CD8-positive, alpha-beta memory T cell (primary cell): ENCODE measurements around the gene RELCH. TPM values are rescaled to one million over a fixed set of nuclear protein-coding genes. Genes with fewer than 3 reads are reported as not detected.

ENCODE experiments used
- CTCF ChIA-PET: fragments of 350-600 bp; sonication (Branson Sonifier 250); formaldehyde crosslinking; loops from one replicate; lab custom pipeline; 2021; ENCODE audit warnings: antibody characterized with exemption; lab: Charles Lee
- POLR2A ChIA-PET: fragments of 350-600 bp; sonication (Branson Sonifier 250); formaldehyde crosslinking; loops from one replicate; lab custom pipeline; 2021; ENCODE audit warnings: antibody characterized with exemption; lab: Charles Lee
- DNase-seq, 5 donors: peaks; one replicate each; pipeline versions ENCODE4 v3.0.0 to v3.0.0-alpha.2; 2020 to 2022; ENCODE audit warnings: mixed read lengths in 1 of 5
- H3K27ac ChIP-seq: one replicate; pipeline ENCODE4 v1.7.0; 2013; ENCODE audit warnings: low read depth, mild to moderate bottlenecking, low read length, moderate library complexity
- H3K27me3 ChIP-seq: 2 replicates; pipeline ENCODE4 v1.7.0; 2013; ENCODE audit warnings: low read length, mild to moderate bottlenecking; ENCODE audit not compliant: insufficient read depth, poor library complexity, severe bottlenecking
- H3K36me3 ChIP-seq: 2 replicates; pipeline ENCODE4 v1.7.0; 2013; ENCODE audit warnings: mild to moderate bottlenecking, low read length, moderate library complexity; ENCODE audit not compliant: insufficient read depth
- H3K4me1 ChIP-seq: 2 replicates; pipeline ENCODE4 v1.7.0; 2013; ENCODE audit warnings: mild to moderate bottlenecking, low read length, moderate library complexity; ENCODE audit not compliant: insufficient read depth
- H3K4me3 ChIP-seq: 2 replicates; pipeline ENCODE4 v1.7.0; 2013; ENCODE audit warnings: mild to moderate bottlenecking, low read length
- H3K9me3 ChIP-seq: 2 replicates; pipeline ENCODE4 v1.7.0; 2013; ENCODE audit warnings: mild to moderate bottlenecking, low read length
- H3K27ac Mint-ChIP-seq, 8 donors: one replicate each; pipeline ENCODE4 v1.8.0; 2020 to 2021; ENCODE audit warnings: mixed read lengths in 8 of 8, mild to moderate bottlenecking in 6 of 8, inconsistent platforms in 3 of 8, moderate library complexity in 3 of 8
- H3K27me3 Mint-ChIP-seq, 2 donors: one replicate each; pipeline ENCODE4 v1.8.0; 2020 to 2021; ENCODE audit warnings: mixed read lengths in 2 of 2, mild to moderate bottlenecking in 1 of 2, moderate library complexity in 1 of 2
- H3K36me3 Mint-ChIP-seq, 3 donors: one replicate each; pipeline ENCODE4 v1.8.0; 2020 to 2021; ENCODE audit warnings: mixed read lengths in 3 of 3, inconsistent platforms in 1 of 3, mild to moderate bottlenecking in 1 of 3
- H3K4me1 Mint-ChIP-seq, 3 donors: one replicate each; pipeline ENCODE4 v1.8.0; 2020 to 2021; ENCODE audit warnings: mixed read lengths in 3 of 3, inconsistent platforms in 1 of 3, mild to moderate bottlenecking in 1 of 3
- H3K4me3 Mint-ChIP-seq, 7 donors: one replicate each; pipeline ENCODE4 v1.8.0; 2020 to 2021; ENCODE audit warnings: mixed read lengths in 7 of 7, mild to moderate bottlenecking in 6 of 7, moderate library complexity in 4 of 7, inconsistent platforms in 2 of 7
- H3K9me3 Mint-ChIP-seq, 5 donors: one replicate each; pipeline ENCODE4 v1.8.0; 2020 to 2022; ENCODE audit warnings: mixed read lengths in 5 of 5, mild to moderate bottlenecking in 3 of 5, moderate library complexity in 2 of 5, inconsistent platforms in 1 of 5
- polyA plus RNA-seq: library from polyadenylated mRNA; unstranded; fragments of 300-500 nt; fragmentation: Illumina TruSeq; gene quantifications from one replicate; pipeline ENCODE4 v1.2.3, GENCODE V29; 2021
- total RNA-seq, 2 experiments: library from RNA; stranded (reverse); gene quantifications; one replicate each; pipeline ENCODE4 v1.2.3, GENCODE V29; 2021

Gene RELCH
- total and polyA plus RNA-seq, 3 experiments from 2014 or later = 7.4 to 19.6 (median 19.6) TPM

- Histone ChIP-seq H3K27ac (no peak overlapping the region), H3K9me3 (no peaks in the 10 kb centered on the region), H3K4me1 (peaks cover 6% of the 10 kb centered on the region), H3K36me3 (no peaks in the 10 kb centered on the region), H3K27me3 (no peaks in the 10 kb centered on the region), H3K4me3 (no peak overlapping the region)
- ChIA-PET CTCF (no interaction called here), POLR2A (no interaction called here)
- Mint-ChIP-seq H3K36me3 (peaks cover 6 to 10% (median 7%) of the 10 kb centered on the region in 3 donors), H3K9me3 (no peaks in the 10 kb centered on the region), H3K27ac (no peak overlapping the region), H3K27me3 (peaks cover 0 to 1% of the 10 kb centered on the region in 2 donors), H3K4me3 (no peak overlapping the region), H3K4me1 (peaks cover 49 to 82% (median 79%) of the 10 kb centered on the region in 3 donors)
- no peak for DNase-seq
These were observed 19.5 kb downstream of the RELCH start for GRCh38 chr18:62206593-62206992.

DNA sequence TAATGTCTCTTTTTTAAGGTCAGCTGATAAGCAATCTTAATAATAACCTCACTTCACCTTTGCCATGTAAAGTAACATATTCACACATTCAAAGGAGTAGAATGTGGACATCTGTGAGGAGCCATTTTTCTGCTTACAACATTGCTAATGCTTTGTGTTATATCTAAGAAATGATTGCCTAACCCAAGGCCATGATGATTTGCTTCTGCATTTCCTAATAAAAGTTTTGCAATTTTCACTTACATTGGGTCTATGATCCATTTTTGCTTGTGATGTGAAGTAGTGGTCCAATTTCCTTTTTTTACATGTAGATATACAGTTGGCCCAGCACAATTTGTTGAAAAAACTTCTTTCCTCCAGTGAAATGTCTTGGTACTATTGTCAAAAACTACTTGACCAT is 22.0 kb downstream of the RELCH start:
- H3K36me3 ChIP-seq = peaks cover 5% of the 10 kb centered on the region
- Mint-ChIP-seq H3K9me3 (no peaks in the 10 kb centered on the region), H3K27ac (no peak overlapping the region), H3K27me3 (peaks cover 0 to 1% of the 10 kb centered on the region in 2 donors), H3K36me3 (peaks cover 6 to 25% (median 13%) of the 10 kb centered on the region in 3 donors), H3K4me3 (no peak overlapping the region), H3K4me1 (peaks cover 45 to 84% (median 74%) of the 10 kb centered on the region in 3 donors)
- no peak overlapping the region for H3K27ac ChIP-seq
- H3K9me3 ChIP-seq = no peaks in the 10 kb centered on the region
- peaks cover 6% of the 10 kb centered on the region for H3K4me1 ChIP-seq
- ChIA-PET CTCF (no interaction called here), POLR2A (no interaction called here)
- H3K27me3 ChIP-seq = no peaks in the 10 kb centered on the region
- DNase-seq = no peak
- no peak overlapping the region for H3K4me3 ChIP-seq

DNA sequence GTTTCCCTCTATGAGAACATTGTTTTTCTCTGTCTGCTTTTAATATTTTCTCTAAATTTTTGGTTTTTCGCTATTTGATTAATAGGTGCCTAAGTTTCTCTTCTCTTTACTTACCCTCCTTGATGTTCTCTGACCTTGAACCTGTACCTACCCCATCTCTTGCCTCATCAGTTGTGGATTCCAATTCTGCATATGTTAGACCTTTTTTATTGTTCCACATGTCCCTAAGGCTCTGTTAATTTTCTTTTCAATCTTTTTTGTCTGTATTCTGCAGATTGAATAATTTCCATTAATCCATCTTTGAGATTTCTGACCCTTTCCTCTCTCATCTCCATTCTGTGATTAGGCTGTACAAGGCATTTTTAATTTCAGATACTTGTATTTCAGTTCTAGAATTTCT is 23.1 kb downstream of the RELCH start:
- H3K4me1 ChIP-seq = peaks cover 6% of the 10 kb centered on the region
- H3K9me3 Mint-ChIP-seq = no peaks in the 10 kb centered on the region
- no peak overlapping the region for H3K4me3 ChIP-seq
- H3K36me3 ChIP-seq = peaks cover 14% of the 10 kb centered on the region
- peak overlapping the region in 2 of 8 donors; percentile 43 to 64 for H3K27ac Mint-ChIP-seq
- H3K4me1 Mint-ChIP-seq = peaks cover 44 to 84% (median 70%) of the 10 kb centered on the region in 3 donors
- peaks cover 0 to 1% of the 10 kb centered on the region in 2 donors for H3K27me3 Mint-ChIP-seq
- peaks cover 6 to 33% (median 13%) of the 10 kb centered on the region in 3 donors for H3K36me3 Mint-ChIP-seq
- CTCF ChIA-PET = no interaction called here
- H3K27ac ChIP-seq = no peak overlapping the region
- POLR2A ChIA-PET = no interaction called here
- no peaks in the 10 kb centered on the region for H3K9me3 ChIP-seq
- no peaks in the 10 kb centered on the region for H3K27me3 ChIP-seq
- no peak for DNase-seq
- peak overlapping the region in 2 of 7 donors; percentile 2 to 28 for H3K4me3 Mint-ChIP-seq

DNA sequence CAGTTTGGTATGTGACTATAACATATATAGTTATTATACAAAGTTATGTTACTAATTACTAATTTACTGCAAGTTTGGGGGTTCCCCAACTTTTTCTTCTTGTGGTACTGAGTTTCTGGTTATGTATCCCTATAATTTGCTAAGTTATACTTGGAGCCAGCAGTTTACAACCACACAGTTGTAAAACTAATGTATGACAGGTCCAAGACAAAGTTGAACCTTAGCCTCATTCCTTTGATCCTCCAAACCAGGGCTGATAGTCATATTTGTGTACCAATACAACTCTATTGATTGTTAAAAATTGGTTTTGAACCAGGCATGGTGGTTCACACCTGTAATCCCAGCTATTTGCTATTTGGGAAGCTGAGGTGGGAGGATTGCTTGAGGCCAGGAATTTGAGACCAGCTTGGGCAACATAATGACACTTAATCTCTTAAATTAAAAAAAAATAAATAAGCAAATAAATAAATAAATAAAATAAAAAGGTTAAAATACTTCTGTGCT is 24.3 kb downstream of the RELCH start:
- Mint-ChIP-seq H3K4me1 (peaks cover 43 to 77% (median 68%) of the 10 kb centered on the region in 3 donors), H3K36me3 (peaks cover 6 to 39% (median 13%) of the 10 kb centered on the region in 3 donors), H3K27me3 (peaks cover 0 to 1% of the 10 kb centered on the region in 2 donors), H3K9me3 (no peaks in the 10 kb centered on the region), H3K4me3 (no peak overlapping the region), H3K27ac (no peak overlapping the region)
- no peaks in the 10 kb centered on the region for H3K27me3 ChIP-seq
- no peak overlapping the region for H3K27ac ChIP-seq
- DNase-seq = no peak
- H3K9me3 ChIP-seq = no peaks in the 10 kb centered on the region
- peaks cover 14% of the 10 kb centered on the region for H3K36me3 ChIP-seq
- H3K4me3 ChIP-seq = no peak overlapping the region
- ChIA-PET POLR2A (interaction anchor here (0.7 kb wide), 1 partner anchor 39 kb away, joined by 3 read pairs; no protein-coding TSS in a partner anchor), CTCF (no interaction called here)
- peaks cover 6% of the 10 kb centered on the region for H3K4me1 ChIP-seq

DNA sequence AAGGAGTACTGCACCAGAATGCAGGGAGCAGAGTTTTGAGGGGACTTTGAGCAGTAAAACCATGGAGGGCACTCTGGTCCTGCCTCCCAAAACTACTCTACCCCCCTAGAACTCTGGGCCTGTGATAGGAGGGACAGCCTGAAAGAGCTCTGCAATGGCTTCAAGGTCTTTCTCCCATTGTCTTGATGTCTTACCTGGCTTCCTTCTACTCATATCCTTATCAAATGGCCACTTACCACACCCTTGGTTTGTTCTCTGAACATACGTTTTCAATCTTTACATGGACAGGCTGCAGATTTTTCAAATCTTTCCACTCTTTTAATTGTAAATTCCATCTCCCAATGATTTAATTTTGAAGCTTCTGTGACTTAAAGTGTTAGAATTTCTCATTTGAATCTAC is 27.7 kb downstream of the RELCH start:
- Histone ChIP-seq H3K27ac (no peak overlapping the region), H3K9me3 (no peaks in the 10 kb centered on the region), H3K4me1 (peaks cover 4% of the 10 kb centered on the region), H3K4me3 (no peak overlapping the region), H3K36me3 (peaks cover 14% of the 10 kb centered on the region), H3K27me3 (no peaks in the 10 kb centered on the region)
- Mint-ChIP-seq H3K36me3 (peaks cover 6 to 41% (median 15%) of the 10 kb centered on the region in 3 donors), H3K9me3 (no peaks in the 10 kb centered on the region), H3K27me3 (no peaks in the 10 kb centered on the region), H3K4me3 (no peak overlapping the region), H3K27ac (peak overlapping the region in 1 of 8 donors; percentile 57), H3K4me1 (peaks cover 34 to 64% (median 58%) of the 10 kb centered on the region in 3 donors)
- DNase-seq = no peak
- ChIA-PET POLR2A (no interaction called here), CTCF (interaction anchor here (1.2 kb wide), 1 partner anchor 27 kb away, joined by 4 read pairs; no protein-coding TSS in a partner anchor)

GRCh38 chr18:62224229-62224628 is 37.2 kb downstream of the RELCH start:
- Histone ChIP-seq H3K9me3 (no peaks in the 10 kb centered on the region), H3K36me3 (peaks cover 33% of the 10 kb centered on the region), H3K27ac (no peak overlapping the region), H3K27me3 (no peaks in the 10 kb centered on the region), H3K4me3 (no peak overlapping the region), H3K4me1 (no peaks in the 10 kb centered on the region)
- POLR2A ChIA-PET = no interaction called here
- no peak overlapping the region for H3K27ac Mint-ChIP-seq
- H3K36me3 Mint-ChIP-seq = peaks cover 24 to 58% (median 26%) of the 10 kb centered on the region in 3 donors
- peaks cover 6 to 21% (median 10%) of the 10 kb centered on the region in 3 donors for H3K4me1 Mint-ChIP-seq
- H3K27me3 Mint-ChIP-seq = no peaks in the 10 kb centered on the region
- peaks cover 0 to 6% (median 0%) of the 10 kb centered on the region in 5 donors for H3K9me3 Mint-ChIP-seq
- CTCF ChIA-PET = no interaction called here
- no peak overlapping the region for H3K4me3 Mint-ChIP-seq
- no peak for DNase-seq

DNA sequence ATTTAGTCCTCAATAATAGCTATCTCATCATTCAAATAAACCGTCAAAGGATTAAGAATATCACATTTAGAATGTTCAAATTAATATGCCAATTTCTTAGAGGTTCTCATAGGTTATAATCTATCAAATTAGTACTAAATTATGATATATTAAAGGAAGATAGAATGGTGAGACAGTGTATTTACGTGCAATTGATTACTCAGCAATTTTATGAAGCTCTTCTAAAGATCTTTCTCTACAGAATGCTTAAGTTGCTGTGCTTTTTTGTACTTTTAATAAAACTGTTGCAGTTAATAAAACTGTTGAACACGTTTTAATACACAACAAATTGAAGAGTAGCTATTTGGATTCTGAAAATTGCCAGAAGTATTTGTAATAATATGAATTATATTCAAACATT is 39.0 kb downstream of the RELCH start:
- Histone ChIP-seq H3K27ac (no peak overlapping the region), H3K4me1 (no peaks in the 10 kb centered on the region), H3K4me3 (no peak overlapping the region), H3K27me3 (no peaks in the 10 kb centered on the region), H3K36me3 (peaks cover 28% of the 10 kb centered on the region), H3K9me3 (no peaks in the 10 kb centered on the region)
- peaks cover 0 to 11% (median 0%) of the 10 kb centered on the region in 3 donors for H3K4me1 Mint-ChIP-seq
- peaks cover 26 to 73% (median 32%) of the 10 kb centered on the region in 3 donors for H3K36me3 Mint-ChIP-seq
- no peaks in the 10 kb centered on the region for H3K27me3 Mint-ChIP-seq
- no peak for DNase-seq
- ChIA-PET CTCF (interaction anchor here (1.1 kb wide), 1 partner anchor 23 kb away, joined by 3 read pairs; no protein-coding TSS in a partner anchor), POLR2A (no interaction called here)
- no peak overlapping the region for H3K4me3 Mint-ChIP-seq
- H3K9me3 Mint-ChIP-seq = peaks cover 0 to 6% (median 0%) of the 10 kb centered on the region in 5 donors
- no peak overlapping the region for H3K27ac Mint-ChIP-seq

DNA sequence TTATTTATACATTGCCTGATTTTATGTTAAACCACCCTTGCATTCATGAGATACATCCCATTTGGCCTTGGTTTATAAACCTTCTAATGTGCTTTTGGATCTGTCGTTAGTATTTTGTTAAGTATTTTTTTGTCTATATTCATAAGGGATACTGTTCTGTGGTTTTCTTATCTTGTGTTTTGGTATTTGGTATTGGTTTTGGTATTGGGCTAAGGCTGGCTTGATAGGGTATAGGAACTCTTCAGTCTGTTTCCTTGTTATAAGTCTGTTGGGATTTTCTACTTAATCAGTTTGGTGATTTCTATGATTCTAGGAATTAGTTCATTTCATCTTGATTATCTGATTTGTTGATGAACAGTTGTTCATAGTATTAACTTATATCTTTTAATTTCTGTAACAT is 49.2 kb downstream of the RELCH start:
- Histone ChIP-seq H3K36me3 (peaks cover 6% of the 10 kb centered on the region), H3K4me3 (no peak overlapping the region), H3K27me3 (no peaks in the 10 kb centered on the region), H3K27ac (no peak overlapping the region), H3K9me3 (no peaks in the 10 kb centered on the region), H3K4me1 (no peaks in the 10 kb centered on the region)
- no peak for DNase-seq
- peaks cover 22 to 29% (median 24%) of the 10 kb centered on the region in 3 donors for H3K4me1 Mint-ChIP-seq
- no peak overlapping the region for H3K4me3 Mint-ChIP-seq
- POLR2A ChIA-PET = no interaction called here
- CTCF ChIA-PET = no interaction called here
- H3K9me3 Mint-ChIP-seq = no peaks in the 10 kb centered on the region
- peaks cover 0 to 1% of the 10 kb centered on the region in 2 donors for H3K27me3 Mint-ChIP-seq
- peak overlapping the region in 3 of 8 donors; percentile 6 to 43 (median 13) for H3K27ac Mint-ChIP-seq
- peaks cover 14 to 56% (median 29%) of the 10 kb centered on the region in 3 donors for H3K36me3 Mint-ChIP-seq
